ENCODE data around the gene MAP10.

The MAP10 gene

GRCh38 chr1:232856541-232856940 is 51.3 kb downstream of the MAP10 start:
- DNase-seq (ENCODE audit: low spot score) = no peak

Measured in left forelimb (tissue), 1 donor.